HCT116 (cell line): ENCODE results near the gene MOCS1.

Experiments used
- CEBPB ChIP-seq: IDR thresholded peaks from 2 replicates; pipeline ENCODE4 v1.6.1; 2012; ENCODE audit warnings: low read depth
- ELF1 ChIP-seq: IDR thresholded peaks from 2 replicates; pipeline ENCODE4 v1.6.1; 2012; ENCODE audit warnings: low read depth, borderline replicate concordance
- EZH2 ChIP-seq: fragments of 200-600 bp; sonication (generic); IDR thresholded peaks from 2 replicates; pipeline ENCODE4 v1.6.1; 2017; ENCODE audit warnings: antibody characterized with exemption, mixed run types
- EZH2phosphoT487 ChIP-seq: fragments of 200-600 bp; IDR thresholded peaks from 2 replicates; pipeline ENCODE4 v1.6.1; 2018; ENCODE audit warnings: antibody characterized with exemption, borderline replicate concordance
- POLR2A ChIP-seq: IDR thresholded peaks from 2 replicates; pipeline ENCODE4 v1.7.0; 2011; ENCODE audit warnings: borderline replicate concordance; ENCODE audit not compliant: insufficient read depth, insufficient read length; ENCODE audit errors: extremely low read depth
- POLR2AphosphoS5 ChIP-seq: IDR thresholded peaks from 2 replicates; pipeline ENCODE4 v1.6.1; 2011; ENCODE audit warnings: mild to moderate bottlenecking, low read depth, low read length, moderate library complexity
- SIN3A ChIP-seq: IDR thresholded peaks from 2 replicates; pipeline ENCODE4 v1.6.1; 2012; ENCODE audit warnings: low read depth
- YY1 ChIP-seq: IDR thresholded peaks from 2 replicates; pipeline ENCODE4 v1.6.1; 2011; ENCODE audit warnings: low read length, low read depth, moderate library complexity, mild to moderate bottlenecking; ENCODE audit not compliant: insufficient replicate concordance; ENCODE audit errors: extremely low read depth
- ZNF274 ChIP-seq: fragments of 200-500 bp; sonication (Bioruptor generic); IDR thresholded peaks from 2 replicates; pipeline ENCODE4 v1.6.1; 2014; ENCODE audit warnings: mild to moderate bottlenecking, low read depth, low read length, inconsistent platforms
- TF ChIP-seq, protein P1 (sequence below), 3 experiments: fragments of 200-600 bp in 1 of 3; sonication (generic) in 1 of 3; IDR thresholded peaks in 2 of 3; conservative IDR thresholded peaks in 1 of 3; 2 replicates each; pipeline ENCODE4 v1.5.1; 2012 to 2017; ENCODE audit warnings: low read depth in 2 of 3, low read length in 2 of 3, antibody characterized with exemption in 1 of 3, borderline replicate concordance in 1 of 3, control low read depth in 1 of 3, mild to moderate bottlenecking in 1 of 3, mixed read lengths in 1 of 3, mixed run types in 1 of 3, moderate library complexity in 1 of 3; ENCODE audit not compliant: insufficient read depth in 1 of 3
- TF ChIP-seq, protein P2 (sequence below): IDR thresholded peaks from 2 replicates; pipeline ENCODE4 v1.6.1; 2012

DNA sequence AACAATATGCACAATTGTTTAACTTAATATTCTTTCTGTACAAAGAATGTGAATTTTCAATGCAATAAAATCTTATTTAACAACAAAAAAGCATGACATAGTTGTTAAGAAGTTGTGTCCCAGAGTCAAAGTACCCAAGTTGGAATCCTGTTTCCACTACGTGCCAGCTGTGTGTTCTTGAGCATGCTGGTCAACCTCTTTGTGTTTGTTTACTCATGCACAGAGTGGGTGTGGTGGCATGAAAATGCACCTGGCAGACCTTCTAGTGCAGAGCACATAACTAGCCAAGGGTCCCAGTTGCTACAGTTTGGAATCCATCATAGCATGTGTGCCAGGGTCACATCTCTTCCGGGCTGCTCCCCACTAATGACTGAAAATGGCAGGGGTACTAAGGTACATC is 24.7 kb upstream of the MOCS1 start:
- TF ChIP-seq, protein P1, sequence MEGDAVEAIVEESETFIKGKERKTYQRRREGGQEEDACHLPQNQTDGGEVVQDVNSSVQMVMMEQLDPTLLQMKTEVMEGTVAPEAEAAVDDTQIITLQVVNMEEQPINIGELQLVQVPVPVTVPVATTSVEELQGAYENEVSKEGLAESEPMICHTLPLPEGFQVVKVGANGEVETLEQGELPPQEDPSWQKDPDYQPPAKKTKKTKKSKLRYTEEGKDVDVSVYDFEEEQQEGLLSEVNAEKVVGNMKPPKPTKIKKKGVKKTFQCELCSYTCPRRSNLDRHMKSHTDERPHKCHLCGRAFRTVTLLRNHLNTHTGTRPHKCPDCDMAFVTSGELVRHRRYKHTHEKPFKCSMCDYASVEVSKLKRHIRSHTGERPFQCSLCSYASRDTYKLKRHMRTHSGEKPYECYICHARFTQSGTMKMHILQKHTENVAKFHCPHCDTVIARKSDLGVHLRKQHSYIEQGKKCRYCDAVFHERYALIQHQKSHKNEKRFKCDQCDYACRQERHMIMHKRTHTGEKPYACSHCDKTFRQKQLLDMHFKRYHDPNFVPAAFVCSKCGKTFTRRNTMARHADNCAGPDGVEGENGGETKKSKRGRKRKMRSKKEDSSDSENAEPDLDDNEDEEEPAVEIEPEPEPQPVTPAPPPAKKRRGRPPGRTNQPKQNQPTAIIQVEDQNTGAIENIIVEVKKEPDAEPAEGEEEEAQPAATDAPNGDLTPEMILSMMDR (IDR thresholded peaks at IDR 0.05 in 2 of 3, conservative IDR thresholded peaks at IDR 0.05 in 1 of 3; ENCODE audit: borderline replicate concordance in 1 of 3, insufficient read depth in 1 of 3, low read depth in 2 of 3, low read length in 2 of 3) = no peak
- TF ChIP-seq EZH2 (no peak), ZNF274 (no peak), POLR2AphosphoS5 (no peak), SIN3A (no peak), POLR2A (no peak), CEBPB (no peak), YY1 (no peak), ELF1 (no peak), EZH2phosphoT487 (no peak)
- TF ChIP-seq, protein P2, sequence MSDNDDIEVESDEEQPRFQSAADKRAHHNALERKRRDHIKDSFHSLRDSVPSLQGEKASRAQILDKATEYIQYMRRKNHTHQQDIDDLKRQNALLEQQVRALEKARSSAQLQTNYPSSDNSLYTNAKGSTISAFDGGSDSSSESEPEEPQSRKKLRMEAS = no peak
